Dedifferentiated amniotic fluid mesenchymal stem cell (primary cell): ENCODE data around the gene NDUFAF5.
"Not testable (repeated sequence)": the region's sequence is repeated elsewhere in the genome, so short reads cannot be mapped to it uniquely, and the experiment has no call there.

Experiments
- DNase-seq: peaks from one replicate; pipeline ENCODE4 v3.0.0-alpha.2; 2016; ENCODE audit errors: extremely low spot score

NDUFAF5 gene

DNA sequence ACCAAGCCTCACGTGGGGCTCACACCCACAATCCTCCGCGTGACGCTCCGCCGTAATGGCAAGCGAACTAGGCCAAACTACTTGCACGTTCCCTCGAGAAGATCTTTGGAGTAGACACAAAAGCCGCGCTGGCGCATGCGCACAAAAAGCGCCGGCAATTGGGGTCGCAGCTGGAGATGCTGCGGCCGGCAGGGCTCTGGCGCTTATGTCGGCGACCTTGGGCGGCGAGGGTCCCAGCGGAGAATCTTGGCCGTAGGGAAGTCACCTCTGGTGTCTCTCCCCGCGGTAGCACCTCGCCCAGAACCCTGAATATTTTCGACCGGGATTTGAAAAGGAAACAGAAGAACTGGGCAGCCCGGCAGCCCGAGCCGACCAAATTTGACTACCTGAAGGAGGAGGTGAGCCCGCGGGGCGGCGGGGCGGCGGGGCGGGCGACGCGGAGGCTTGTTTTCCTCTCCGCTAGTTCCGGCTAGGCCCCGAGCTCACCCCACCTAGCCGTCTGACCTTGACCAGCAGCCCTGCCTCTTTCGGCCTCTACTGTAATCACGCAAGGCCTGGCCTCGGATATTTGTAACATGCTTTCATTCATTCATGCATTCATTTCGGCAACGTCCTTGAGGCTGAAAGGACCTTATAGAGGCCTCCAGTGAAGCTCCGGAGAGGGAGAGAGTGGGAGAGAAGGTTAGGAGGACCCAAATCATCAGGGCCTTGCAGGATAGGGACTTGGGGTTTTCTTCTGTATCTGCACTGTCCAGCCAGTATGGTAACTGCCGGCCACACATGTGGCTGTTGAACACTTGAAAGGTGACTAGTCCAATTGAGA, at the start of gene NDUFAF5, which contains the start of gene ESF1:
Gene NDUFAF5 (plus strand): TSS at position 136 of the 823 bp plus-strand sequence. CDS start 41 bp downstream, at position 177.
Gene ESF1 (minus strand): TSS at position 27 of the 823 bp plus-strand sequence. CDS start 1,779 bp downstream, outside the sequence.
- DNase-seq, result peak; percentile 98

DNA sequence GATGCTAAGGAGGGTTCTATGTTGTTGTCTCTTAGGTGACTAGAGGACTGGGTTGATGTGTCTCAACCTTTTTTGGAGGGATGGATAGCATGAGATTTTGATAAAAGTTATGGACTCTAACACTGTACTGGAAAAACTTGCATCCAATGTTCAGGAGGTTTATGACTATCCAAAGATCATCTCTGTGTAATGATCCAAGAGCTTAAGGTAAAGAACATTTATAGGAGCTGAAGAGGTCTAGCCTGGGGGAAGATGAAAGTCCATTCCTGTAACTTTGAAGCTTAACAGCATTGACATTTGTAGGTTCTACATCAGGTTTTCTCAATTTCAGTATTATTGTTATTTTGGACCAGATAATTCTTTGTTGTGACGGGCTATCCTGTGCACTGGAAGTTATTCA, 49.0 kb upstream of the NDUFAF5 start:
- DNase-seq, result no peak

GRCh38 chr20:13736436-13737191, 48.2 kb upstream of the NDUFAF5 start:
- peak; percentile 79 for DNase-seq

GRCh38 chr20:13738187-13738586, 46.6 kb upstream of the NDUFAF5 start:
- DNase-seq, result not testable (repeated sequence)

DNA sequence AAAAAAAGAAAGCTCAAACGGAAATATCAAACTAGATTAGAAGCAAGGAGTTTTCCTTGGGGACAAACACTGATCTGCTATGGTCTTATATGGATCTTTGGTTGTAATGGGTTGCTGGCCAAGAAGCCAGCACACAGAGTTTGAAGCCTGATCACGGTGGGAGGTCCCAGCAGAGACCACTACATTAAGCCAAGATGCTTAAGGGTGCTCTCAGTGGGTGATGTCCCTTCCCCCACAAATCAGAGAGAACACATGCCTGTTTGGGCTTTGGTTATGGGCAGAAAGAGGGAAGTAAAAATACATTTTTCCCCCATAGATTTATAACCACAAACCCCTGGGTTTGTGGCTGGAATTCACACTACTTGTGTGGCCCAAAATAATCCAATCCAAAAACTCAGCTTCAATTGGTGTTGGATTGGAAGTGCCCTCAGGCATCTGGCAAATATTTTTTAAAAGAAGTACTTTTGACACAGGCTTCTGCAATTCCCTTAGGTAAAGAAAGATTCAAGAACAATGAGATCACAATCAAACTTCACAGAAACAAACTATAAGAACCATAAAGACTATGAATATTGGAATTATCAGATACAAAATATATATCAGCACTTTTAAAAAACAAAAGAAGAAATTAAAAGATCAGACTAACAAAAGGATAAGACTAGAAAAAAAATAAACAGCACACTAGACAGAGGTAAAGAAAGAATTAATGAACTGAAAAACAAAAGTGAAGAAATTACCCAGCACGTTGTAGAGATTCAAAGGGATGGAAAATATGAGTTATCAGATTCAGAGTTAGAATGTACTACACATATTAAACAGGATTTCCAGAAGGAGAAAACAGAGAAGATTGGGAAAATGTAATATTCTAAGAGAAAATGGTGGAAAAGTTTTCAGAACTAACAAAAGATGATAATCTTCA, 44.8 kb upstream of the NDUFAF5 start:
- no peak for DNase-seq

- no peak for DNase-seq
These were observed 42.9 kb upstream of the NDUFAF5 start for GRCh38 chr20:13741879-13742278.

DNA sequence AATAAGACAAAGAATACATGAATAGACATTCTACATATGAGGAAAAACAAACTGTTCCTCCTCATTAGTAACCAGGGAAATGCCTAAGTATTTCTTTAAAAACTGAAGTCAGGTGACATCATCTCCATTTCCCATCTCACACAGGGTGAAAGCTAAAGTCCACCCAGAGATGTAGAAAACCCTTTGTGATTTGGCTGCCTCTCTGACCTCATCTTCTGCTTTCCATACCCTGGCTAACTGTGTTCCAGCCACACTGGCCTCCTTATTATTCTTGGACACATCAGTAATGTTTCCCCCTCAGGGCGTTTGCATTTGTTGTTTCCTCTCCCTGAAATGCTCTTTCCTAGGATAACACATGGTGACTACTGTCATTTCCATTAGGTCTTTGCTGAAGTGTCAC, 40.5 kb upstream of the NDUFAF5 start:
- no peak for DNase-seq

GRCh38 chr20:13745784-13746183, 39.0 kb upstream of the NDUFAF5 start:
- DNase-seq, result no peak

DNA sequence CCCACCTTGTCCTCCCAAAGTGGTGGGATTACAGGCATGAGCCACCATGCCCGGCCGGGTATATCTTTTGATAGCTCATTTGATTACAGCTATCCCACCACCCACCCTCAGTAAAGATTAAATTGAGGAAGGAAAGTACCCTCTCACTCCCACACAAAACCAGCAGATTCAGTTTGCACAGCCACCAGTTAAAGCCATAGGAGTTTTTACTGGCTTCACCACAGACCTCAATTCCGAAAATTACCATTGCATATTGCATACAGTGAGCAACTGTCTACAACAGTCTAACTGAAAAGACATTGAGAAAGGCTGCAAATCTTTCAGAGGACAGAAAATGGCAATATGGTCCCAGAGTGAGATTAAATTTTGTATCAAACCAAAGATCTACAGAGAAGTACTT, 35.0 kb upstream of the NDUFAF5 start:
- no peak for DNase-seq

- no peak for DNase-seq
These were observed 31.3 kb upstream of the NDUFAF5 start for GRCh38 chr20:13753436-13754036.

DNA sequence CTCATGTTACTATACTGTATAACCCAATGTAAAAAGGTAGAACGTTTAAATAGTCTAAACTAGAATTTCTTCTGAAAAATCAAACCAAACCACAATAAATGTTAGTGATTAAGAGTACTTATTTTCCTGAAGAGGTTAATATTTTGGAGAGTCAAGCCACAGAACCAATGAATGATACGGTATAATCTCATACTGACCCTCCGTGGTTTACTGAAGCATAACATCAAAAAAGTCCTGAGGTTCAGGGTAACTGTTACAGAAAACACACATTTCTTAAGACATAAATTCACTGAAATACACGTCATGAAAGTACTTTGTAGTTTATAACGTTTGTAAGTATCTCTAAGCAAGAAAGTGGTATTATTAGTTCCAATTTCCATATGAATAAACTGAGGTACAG, 29.0 kb upstream of the NDUFAF5 start:
- no peak for DNase-seq

DNA sequence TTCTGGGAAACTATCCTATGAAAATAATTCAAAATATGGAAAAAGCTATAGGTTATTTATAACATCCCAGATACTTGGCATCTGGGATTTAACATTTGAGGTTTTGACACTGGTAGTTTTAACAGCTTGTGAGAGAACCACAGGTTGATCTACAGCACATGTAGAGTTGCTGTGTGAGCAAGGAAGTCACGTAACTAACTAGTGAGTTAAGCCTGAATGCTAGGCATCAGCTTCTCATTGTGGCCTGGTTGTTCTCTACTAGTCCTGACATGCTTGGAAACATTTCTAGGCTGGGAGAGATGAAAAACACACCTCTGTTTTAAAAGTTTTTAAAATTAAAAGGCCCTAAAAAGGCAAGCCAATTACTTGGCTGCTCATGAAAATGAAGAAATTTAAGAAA, 28.3 kb upstream of the NDUFAF5 start:
- DNase-seq, result no peak

- no peak for DNase-seq
These were observed 25.9 kb upstream of the NDUFAF5 start for GRCh38 chr20:13758884-13759283.

- DNase-seq, result not testable (repeated sequence)
These were observed 24.3 kb upstream of the NDUFAF5 start for GRCh38 chr20:13760451-13760946.

GRCh38 chr20:13765299-13765698, 19.5 kb upstream of the NDUFAF5 start:
- no peak for DNase-seq

GRCh38 chr20:13765868-13766416, 18.9 kb upstream of the NDUFAF5 start:
- no peak for DNase-seq

DNA sequence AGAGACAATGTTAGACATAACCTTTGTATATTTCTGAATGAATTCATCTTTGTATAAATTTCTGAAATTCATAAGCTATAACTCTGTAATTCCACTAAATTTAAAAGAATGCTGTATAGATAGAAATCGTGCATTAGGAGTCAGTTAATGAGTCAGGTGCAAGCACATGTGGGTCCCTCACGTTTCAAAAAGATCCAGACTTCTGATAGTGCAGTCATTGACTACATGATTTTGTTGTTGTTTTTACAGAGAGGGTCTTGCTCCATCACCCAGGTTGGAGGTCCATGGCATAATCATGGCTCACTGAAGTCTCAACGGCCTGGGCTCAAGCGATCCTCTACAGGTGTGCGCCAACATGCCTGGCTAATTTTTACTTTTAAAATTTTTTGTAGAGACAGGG, 14.7 kb upstream of the NDUFAF5 start:
- DNase-seq, result no peak

GRCh38 chr20:13771853-13772453, 12.9 kb upstream of the NDUFAF5 start:
- peak; percentile 62 for DNase-seq

- no peak for DNase-seq
These were observed 12.3 kb upstream of the NDUFAF5 start for GRCh38 chr20:13772529-13772928.

DNA sequence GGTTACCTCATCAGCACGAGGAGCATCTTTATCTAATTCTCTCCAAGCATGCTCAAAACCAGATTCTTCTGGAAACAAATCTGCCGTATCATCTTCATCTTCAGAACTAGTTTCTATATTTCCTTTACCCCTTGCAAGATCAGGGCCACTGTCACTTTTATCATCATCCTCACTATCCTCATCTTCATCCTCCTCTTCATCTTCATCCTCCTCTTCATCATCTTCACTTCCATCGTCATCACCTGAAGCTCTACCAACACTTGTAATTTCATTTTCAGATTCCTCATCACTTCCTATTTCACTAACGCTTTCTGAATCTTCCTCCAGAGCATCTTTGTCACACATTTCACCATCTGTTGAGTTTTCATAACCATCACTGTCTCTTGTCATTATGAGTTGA, 9.0 kb upstream of the NDUFAF5 start:
- DNase-seq, result no peak
